Endothelial cell of umbilical vein (primary cell): ENCODE results near the gene INKA2. TPM values are rescaled to one million over a fixed set of nuclear protein-coding genes. Genes with fewer than 3 reads are reported as not detected.

Experiments
- BruUV-seq: library from RNA; stranded (reverse); fragments of 400-500 nt; replicated peaks from 2 replicates; lab custom pipeline; 2021; lab: Mats Ljungman, UMichigan
- CTCF ChIA-PET: fragments of 300-600, 350-600 bp; sonication (Branson Sonifier 250); formaldehyde crosslinking; loops from one replicate; lab custom pipeline; 2021; ENCODE audit warnings: antibody characterized with exemption, inconsistent platforms; lab: Charles Lee
- POLR2A ChIA-PET: fragments of 300-600, 350-600 bp; sonication (Branson Sonifier 250); formaldehyde crosslinking; loops from one replicate; lab custom pipeline; 2021; ENCODE audit warnings: antibody characterized with exemption, inconsistent platforms; lab: Charles Lee
- DNase-seq: peaks from one replicate; pipeline ENCODE4 v3.0.0-alpha.2; 2011; ENCODE audit warnings: low read depth, low spot score
- FAIRE-seq: peaks from 2 replicates; lab custom pipeline; 2011; peaks lifted over from hg19 to GRCh38; lab: Jason Lieb, UNC
- H2AFZ ChIP-seq: 2 replicates; pipeline ENCODE4 v1.6.0; 2012; ENCODE audit warnings: low read depth, low read length, control low read depth, inconsistent platforms
- H3K27ac ChIP-seq: 2 replicates; pipeline ENCODE4 v1.5.1; 2011; ENCODE audit warnings: low read depth, mild to moderate bottlenecking, control low read depth, low read length, moderate library complexity; ENCODE audit not compliant: insufficient read depth
- H3K27me3 ChIP-seq, 2 experiments: 2 replicates each; pipeline versions ENCODE4 v1.6.0 to v1.6.1; 2011; ENCODE audit warnings: low read length in 2 of 2, mixed read lengths in 1 of 2; ENCODE audit not compliant: control insufficient read depth in 2 of 2, insufficient read depth in 2 of 2
- H3K36me3 ChIP-seq, 2 experiments: 2 replicates in 1 of 2; 3 replicates in 1 of 2; pipeline ENCODE4 v1.5.1; 2011; ENCODE audit warnings: low read length in 2 of 2, mild to moderate bottlenecking in 1 of 2, moderate library complexity in 1 of 2; ENCODE audit not compliant: control insufficient read depth in 2 of 2, insufficient read depth in 2 of 2; ENCODE audit errors: extremely low read depth in 1 of 2
- H3K4me1 ChIP-seq: 3 replicates; pipeline ENCODE4 v1.5.1; 2011; ENCODE audit warnings: mild to moderate bottlenecking, low read length; ENCODE audit not compliant: control insufficient read depth, insufficient read depth; ENCODE audit errors: extremely low read depth
- H3K4me2 ChIP-seq: 2 replicates; pipeline ENCODE4 v1.6.1; 2011; ENCODE audit warnings: low read length, control low read depth, mixed read lengths; ENCODE audit not compliant: insufficient read depth
- H3K4me3 ChIP-seq, 3 experiments: fragments of 200-600 bp in 1 of 3; sonication (generic), shearing (Covaris generic) in 1 of 3; replicated peaks in 1 of 3; 2 replicates each; pipeline ENCODE4 v1.5.1; 2011 to 2016; ENCODE audit warnings: control low read depth in 3 of 3, low read length in 3 of 3, mild to moderate bottlenecking in 2 of 3, inconsistent platforms in 1 of 3, low read depth in 1 of 3, moderate library complexity in 1 of 3; ENCODE audit not compliant: insufficient read depth in 1 of 3
- H3K79me2 ChIP-seq: 2 replicates; pipeline ENCODE4 v1.6.0; 2012; ENCODE audit warnings: low read length, inconsistent platforms; ENCODE audit not compliant: control insufficient read depth, insufficient read depth
- H3K9ac ChIP-seq: replicated peaks from 2 replicates; pipeline ENCODE3; 2011; ENCODE audit warnings: low read length, control low read depth; ENCODE audit not compliant: insufficient read depth; ENCODE audit errors: extremely low read depth
- H3K9me1 ChIP-seq: replicated peaks from 3 replicates; pipeline ENCODE4 v1.6.0; 2011; ENCODE audit warnings: mild to moderate bottlenecking, low read length; ENCODE audit not compliant: control insufficient read depth, insufficient read depth; ENCODE audit errors: extremely low read depth
- H3K9me3 ChIP-seq: replicated peaks from 2 replicates; pipeline ENCODE4 v1.5.1; 2012; ENCODE audit warnings: low read length, inconsistent platforms; ENCODE audit not compliant: control insufficient read depth, insufficient read depth
- H4K20me1 ChIP-seq: replicated peaks from 2 replicates; pipeline ENCODE3; 2011; ENCODE audit warnings: mild to moderate bottlenecking, low read length; ENCODE audit not compliant: control insufficient read depth, insufficient read depth; ENCODE audit errors: extremely low read depth
- GATA2 ChIP-seq: IDR thresholded peaks from 2 replicates; pipeline ENCODE4 v1.7.0; 2011; ENCODE audit warnings: low read depth, mild to moderate bottlenecking, moderate library complexity, mixed read lengths, low read length; ENCODE audit not compliant: insufficient read length, insufficient read depth
- JUN ChIP-seq: IDR thresholded peaks from 2 replicates; pipeline ENCODE4 v1.6.1; 2011; ENCODE audit warnings: borderline replicate concordance, low read depth; ENCODE audit not compliant: insufficient read length, insufficient read depth
- POLR2A ChIP-seq: IDR thresholded peaks from 2 replicates; pipeline ENCODE4 v1.6.1; 2012; ENCODE audit warnings: low read depth, mild to moderate bottlenecking, control low read depth, low read length
- POLR2AphosphoS5 ChIP-seq: IDR thresholded peaks from 2 replicates; pipeline ENCODE4 v1.6.1; 2012; ENCODE audit warnings: low read depth, mild to moderate bottlenecking, control low read depth, low read length, moderate library complexity; ENCODE audit not compliant: insufficient read depth
- dilution Hi-C: fragments of 300-500 bp; cut with MboI; formaldehyde crosslinking; loops from one replicate; pipeline ENCODE4 v1.15.0; 2019; ENCODE audit warnings: low sequenced_read_pairs; ENCODE audit not compliant: extremely low pct_ligation_motif_present
- intact Hi-C: fragments of 100-400 bp; cut with micrococcal nuclease; formaldehyde crosslinking; loops from one replicate; pipeline ENCODE4 v1.10.0; 2022
- polyA plus RNA-seq, 4 experiments: library from polyadenylated mRNA; depleted of rRNA in 3 of 4; stranded (reverse) in 3 of 4; unstranded in 1 of 4; fragments of >200 nt; gene quantifications; 2 replicates each; pipeline versions ENCODE4 v1.2.1 to v1.2.3, GENCODE V29; 2011 to 2012; ENCODE audit warnings: missing spikeins in 1 of 4
- total RNA-seq: library from RNA; stranded (reverse); gene quantifications from 2 replicates; pipeline ENCODE4 v1.2.3, GENCODE V29; 2021
- TF ChIP-seq, protein P1 (sequence below), 2 donors: IDR thresholded peaks; 1 replicate in 1 of 2; 2 replicates in 1 of 2; pipeline ENCODE4 v1.5.1; 2011; ENCODE audit warnings: low read length in 2 of 2, mild to moderate bottlenecking in 2 of 2, moderate library complexity in 2 of 2, control low read depth in 1 of 2, inconsistent platforms in 1 of 2, low read depth in 1 of 2; ENCODE audit not compliant: insufficient read depth in 1 of 2; ENCODE audit errors: extremely low read depth in 1 of 2
- TF ChIP-seq, protein P2 (sequence below): IDR thresholded peaks from 2 replicates; pipeline ENCODE4 v1.6.1; 2011; ENCODE audit not compliant: insufficient read depth, insufficient read length

Gene INKA2
- total and polyA plus RNA-seq, 2 donors (not counting 3 experiments of a cell fraction or from before 2014, with no cell fraction given): 2.4 to 7.8 TPM

DNA sequence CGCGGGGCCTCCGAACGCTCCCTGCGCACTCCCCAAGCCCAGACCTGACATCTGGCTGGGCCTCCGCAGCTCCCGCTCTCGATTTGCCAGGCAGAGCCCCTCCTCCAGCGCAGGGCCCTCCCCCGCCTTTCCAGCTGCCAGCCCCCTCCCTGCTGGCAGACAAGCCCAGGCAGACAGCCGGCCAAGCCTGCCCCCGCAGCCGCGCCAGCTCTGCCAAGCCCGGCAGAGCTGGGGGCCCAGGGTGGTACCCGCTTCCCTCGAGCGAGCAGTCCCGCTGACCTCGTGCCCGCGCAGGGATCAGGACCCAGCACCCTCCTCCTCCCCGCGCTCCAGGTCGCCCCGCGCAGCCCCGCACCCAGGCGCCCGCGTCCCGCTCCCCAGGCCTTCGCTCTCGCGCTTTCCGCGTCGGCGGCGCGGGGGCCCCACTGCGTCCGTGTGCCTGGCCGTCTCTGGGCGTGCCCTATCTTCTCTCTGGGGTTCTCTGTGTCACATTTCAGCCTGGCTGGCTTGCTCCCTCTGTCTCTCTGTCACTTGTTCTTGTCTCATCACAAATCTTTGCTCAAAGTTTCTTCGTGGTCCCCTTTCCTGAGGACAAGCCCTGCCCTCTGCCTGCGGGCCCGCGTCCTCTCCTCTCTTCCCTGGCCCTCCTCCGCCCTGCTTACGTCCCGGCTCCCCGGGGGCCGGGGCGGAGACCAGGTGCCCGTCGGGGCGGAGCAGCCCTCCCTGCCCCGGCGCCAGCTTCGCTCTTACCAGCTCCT is 580 bp downstream of the INKA2 start:
- Histone ChIP-seq H4K20me1 (no peaks in the 10 kb centered on the region), H3K4me1 (peaks cover 34% of the 10 kb centered on the region), H3K9me3 (no peaks in the 10 kb centered on the region), H3K27ac (peak overlapping the region; percentile 47), H3K9ac (peak overlapping the region; percentile 69), H3K9me1 (no peaks in the 10 kb centered on the region), H3K4me2 (peak overlapping the region; percentile 89), H3K27me3 (peaks cover 4 to 6% of the 10 kb centered on the region in 2 experiments), H2AFZ (peak overlapping the region; percentile 87), H3K4me3 (peak overlapping the region; percentile 50 to 68 (median 61)), H3K79me2 (no peaks in the 10 kb centered on the region), H3K36me3 (no peaks in the 10 kb centered on the region)
- FAIRE-seq: peak; percentile 70
- intact Hi-C loops (loop anchor here (1.0 to 10.0 kb wide), 2 partner anchors 18 to 774 kb away; partner anchors contain the start of gene LRIF1), dilution Hi-C loops (no loop called here)
- TF ChIP-seq, protein P1, sequence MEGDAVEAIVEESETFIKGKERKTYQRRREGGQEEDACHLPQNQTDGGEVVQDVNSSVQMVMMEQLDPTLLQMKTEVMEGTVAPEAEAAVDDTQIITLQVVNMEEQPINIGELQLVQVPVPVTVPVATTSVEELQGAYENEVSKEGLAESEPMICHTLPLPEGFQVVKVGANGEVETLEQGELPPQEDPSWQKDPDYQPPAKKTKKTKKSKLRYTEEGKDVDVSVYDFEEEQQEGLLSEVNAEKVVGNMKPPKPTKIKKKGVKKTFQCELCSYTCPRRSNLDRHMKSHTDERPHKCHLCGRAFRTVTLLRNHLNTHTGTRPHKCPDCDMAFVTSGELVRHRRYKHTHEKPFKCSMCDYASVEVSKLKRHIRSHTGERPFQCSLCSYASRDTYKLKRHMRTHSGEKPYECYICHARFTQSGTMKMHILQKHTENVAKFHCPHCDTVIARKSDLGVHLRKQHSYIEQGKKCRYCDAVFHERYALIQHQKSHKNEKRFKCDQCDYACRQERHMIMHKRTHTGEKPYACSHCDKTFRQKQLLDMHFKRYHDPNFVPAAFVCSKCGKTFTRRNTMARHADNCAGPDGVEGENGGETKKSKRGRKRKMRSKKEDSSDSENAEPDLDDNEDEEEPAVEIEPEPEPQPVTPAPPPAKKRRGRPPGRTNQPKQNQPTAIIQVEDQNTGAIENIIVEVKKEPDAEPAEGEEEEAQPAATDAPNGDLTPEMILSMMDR (IDR thresholded peaks at IDR 0.05; ENCODE audit: extremely low read depth in 1 of 2, insufficient read depth in 1 of 2, low read depth in 1 of 2, low read length in 2 of 2): no peak
- TF ChIP-seq POLR2AphosphoS5: peak; percentile 59
- TF ChIP-seq POLR2A: peak; percentile 78
- TSS peak; percentile 58 for BruUV-seq
- DNase-seq: peak; percentile 76
- CTCF ChIA-PET: interaction anchor here (1.0 to 6.2 kb wide), 12 partner anchors 8 to 257 kb away, joined by 3 to 66 read pairs (median 6); partner anchors contain the start of gene DDX20
- POLR2A ChIA-PET: interaction anchor here (0.7 kb wide), 1 partner anchor 287 kb away, joined by 3 read pairs; no protein-coding TSS in a partner anchor

DNA sequence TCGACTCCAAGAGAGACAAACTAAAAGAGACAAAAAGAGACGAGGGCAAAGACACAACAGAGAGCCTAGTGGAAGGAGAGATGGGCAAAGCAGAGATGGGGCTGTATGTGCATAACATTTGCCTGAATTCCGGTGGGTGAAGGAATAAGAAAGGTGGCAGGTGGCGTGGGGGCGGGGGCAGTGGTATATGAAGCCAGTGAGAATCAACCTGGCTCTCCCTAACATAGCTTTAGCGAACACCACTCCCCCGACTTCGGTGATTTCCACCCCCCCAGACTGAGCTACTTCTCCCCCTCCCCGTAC is 1.1 kb downstream of the INKA2 start:
- Histone ChIP-seq H3K9me1 (no peaks in the 10 kb centered on the region), H3K79me2 (no peaks in the 10 kb centered on the region), H3K4me3 (peak overlapping the region in 2 of 3 experiments; percentile 1 to 50), H4K20me1 (no peaks in the 10 kb centered on the region), H3K27me3 (peaks cover 4 to 6% of the 10 kb centered on the region in 2 experiments), H3K36me3 (no peaks in the 10 kb centered on the region), H3K9me3 (no peaks in the 10 kb centered on the region), H3K4me2 (peak overlapping the region; percentile 89), H2AFZ (peak overlapping the region; percentile 87), H3K27ac (no peak overlapping the region), H3K4me1 (peaks cover 39% of the 10 kb centered on the region), H3K9ac (no peak overlapping the region)
- TF ChIP-seq, protein P2, sequence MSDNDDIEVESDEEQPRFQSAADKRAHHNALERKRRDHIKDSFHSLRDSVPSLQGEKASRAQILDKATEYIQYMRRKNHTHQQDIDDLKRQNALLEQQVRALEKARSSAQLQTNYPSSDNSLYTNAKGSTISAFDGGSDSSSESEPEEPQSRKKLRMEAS: no peak
- TF ChIP-seq POLR2AphosphoS5: no peak
- TF ChIP-seq JUN: no peak
- TF ChIP-seq GATA2: no peak
- TF ChIP-seq, protein P1 (IDR thresholded peaks at IDR 0.05; ENCODE audit: extremely low read depth in 1 of 2, insufficient read depth in 1 of 2, low read depth in 1 of 2, low read length in 2 of 2): no peak
- ChIA-PET POLR2A (interaction anchor here (0.7 kb wide), 1 partner anchor 287 kb away, joined by 3 read pairs; no protein-coding TSS in a partner anchor), CTCF (interaction anchor here (1.1 to 6.2 kb wide), 12 partner anchors 9 to 256 kb away, joined by 3 to 66 read pairs (median 6); partner anchors contain the start of gene DDX20)
- dilution Hi-C loops (no loop called here), intact Hi-C loops (loop anchor here (10.0 kb wide), 1 partner anchor 773 kb away; the partner anchor contains the start of gene LRIF1)
- DNase-seq (no peak), FAIRE-seq (no peak)
- no TSS peak for BruUV-seq
